ENCODE measurements around the gene BNC2. TPM values are rescaled to one million over a fixed set of nuclear protein-coding genes. Genes with fewer than 3 reads are reported as not detected.

BNC2 gene
- total RNA-seq, 1 experiment from 2014 or later = 0.20 TPM

GRCh38 chr9:16726718-16727451 is 143.6 kb downstream of the BNC2 start:
- Mint-ChIP-seq H3K9me3 (ENCODE audit: unreplicated experiment) (no peaks in the 10 kb centered on the region), H3K27ac (ENCODE audit: unreplicated experiment) (no peak overlapping the region), H3K4me1 (ENCODE audit: low read depth, unreplicated experiment) (no peaks in the 10 kb centered on the region), H3K36me3 (ENCODE audit: insufficient read depth, unreplicated experiment) (no peaks in the 10 kb centered on the region), H3K4me3 (ENCODE audit: unreplicated experiment) (peak overlapping the region; percentile 67), H3K27me3 (ENCODE audit: insufficient read depth, unreplicated experiment) (peaks cover 22% of the 10 kb centered on the region)
- POLR2A ChIA-PET = no interaction called here
- CTCF ChIA-PET = no interaction called here
- intact Hi-C loops (cut with micrococcal nuclease; ENCODE audit: unreplicated experiment) = no loop called here
- TF ChIP-seq, protein P1, sequence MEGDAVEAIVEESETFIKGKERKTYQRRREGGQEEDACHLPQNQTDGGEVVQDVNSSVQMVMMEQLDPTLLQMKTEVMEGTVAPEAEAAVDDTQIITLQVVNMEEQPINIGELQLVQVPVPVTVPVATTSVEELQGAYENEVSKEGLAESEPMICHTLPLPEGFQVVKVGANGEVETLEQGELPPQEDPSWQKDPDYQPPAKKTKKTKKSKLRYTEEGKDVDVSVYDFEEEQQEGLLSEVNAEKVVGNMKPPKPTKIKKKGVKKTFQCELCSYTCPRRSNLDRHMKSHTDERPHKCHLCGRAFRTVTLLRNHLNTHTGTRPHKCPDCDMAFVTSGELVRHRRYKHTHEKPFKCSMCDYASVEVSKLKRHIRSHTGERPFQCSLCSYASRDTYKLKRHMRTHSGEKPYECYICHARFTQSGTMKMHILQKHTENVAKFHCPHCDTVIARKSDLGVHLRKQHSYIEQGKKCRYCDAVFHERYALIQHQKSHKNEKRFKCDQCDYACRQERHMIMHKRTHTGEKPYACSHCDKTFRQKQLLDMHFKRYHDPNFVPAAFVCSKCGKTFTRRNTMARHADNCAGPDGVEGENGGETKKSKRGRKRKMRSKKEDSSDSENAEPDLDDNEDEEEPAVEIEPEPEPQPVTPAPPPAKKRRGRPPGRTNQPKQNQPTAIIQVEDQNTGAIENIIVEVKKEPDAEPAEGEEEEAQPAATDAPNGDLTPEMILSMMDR (IDR thresholded peaks at IDR 0.05; ENCODE audit: insufficient read depth in 1 of 2, low read depth in 1 of 2, low read length in 1 of 2, severe bottlenecking in 1 of 2, unreplicated experiment in 1 of 2) = no peak
- Histone ChIP-seq H3K36me3 (ENCODE audit: control insufficient read depth, insufficient read depth, low read length) (no peaks in the 10 kb centered on the region), H3K4me3 (ENCODE audit: low read depth, low read length) (peak overlapping the region; percentile 21), H3K4me1 (no peaks in the 10 kb centered on the region), H3K27me3 (replicated peaks; ENCODE audit: control insufficient read depth, insufficient read depth, low read length) (no peaks in the 10 kb centered on the region; the same call in 1 of the 2 replicates), H3K9me3 (no peaks in the 10 kb centered on the region)
- BruUV-seq (replicated peaks) = no TSS peak
- DNase-seq = peak; percentile 36 to 45

- no peaks in the 10 kb centered on the region for H3K4me1 Mint-ChIP-seq (ENCODE audit: low read depth, unreplicated experiment)
- Histone ChIP-seq H3K9me3 (no peaks in the 10 kb centered on the region), H3K4me3 (ENCODE audit: low read depth, low read length) (no peak overlapping the region), H3K27me3 (replicated peaks; ENCODE audit: control insufficient read depth, insufficient read depth, low read length) (no peaks in the 10 kb centered on the region; the same call in 1 of the 2 replicates), H3K36me3 (ENCODE audit: control insufficient read depth, insufficient read depth, low read length) (no peaks in the 10 kb centered on the region), H3K4me1 (no peaks in the 10 kb centered on the region)
- H3K4me3 Mint-ChIP-seq (ENCODE audit: unreplicated experiment) = no peak overlapping the region
- no peaks in the 10 kb centered on the region for H3K36me3 Mint-ChIP-seq (ENCODE audit: insufficient read depth, unreplicated experiment)
- H3K9me3 Mint-ChIP-seq (ENCODE audit: unreplicated experiment) = no peaks in the 10 kb centered on the region
- H3K27me3 Mint-ChIP-seq (ENCODE audit: insufficient read depth, unreplicated experiment) = peaks cover 22% of the 10 kb centered on the region
- intact Hi-C loops (cut with micrococcal nuclease; ENCODE audit: unreplicated experiment) = no loop called here
- ChIA-PET CTCF (no interaction called here), POLR2A (no interaction called here)
- no TSS peak for BruUV-seq (replicated peaks)
- TF ChIP-seq, protein P1 (IDR thresholded peaks at IDR 0.05; ENCODE audit: insufficient read depth in 1 of 2, low read depth in 1 of 2, low read length in 1 of 2, severe bottlenecking in 1 of 2, unreplicated experiment in 1 of 2) = no peak
- DNase-seq = no peak
- no peak overlapping the region for H3K27ac Mint-ChIP-seq (ENCODE audit: unreplicated experiment)
These were observed 144.4 kb downstream of the BNC2 start for GRCh38 chr9:16726029-16726428.

GRCh38 chr9:16725066-16725465 is 145.4 kb downstream of the BNC2 start:
- POLR2A ChIA-PET = no interaction called here
- Histone ChIP-seq H3K4me1 (no peaks in the 10 kb centered on the region), H3K27me3 (replicated peaks; ENCODE audit: control insufficient read depth, insufficient read depth, low read length) (no peaks in the 10 kb centered on the region; the same call in 1 of the 2 replicates), H3K9me3 (no peaks in the 10 kb centered on the region), H3K4me3 (ENCODE audit: low read depth, low read length) (no peak overlapping the region), H3K36me3 (ENCODE audit: control insufficient read depth, insufficient read depth, low read length) (no peaks in the 10 kb centered on the region)
- TF ChIP-seq, protein P1 (IDR thresholded peaks at IDR 0.05; ENCODE audit: insufficient read depth in 1 of 2, low read depth in 1 of 2, low read length in 1 of 2, severe bottlenecking in 1 of 2, unreplicated experiment in 1 of 2) = no peak
- Mint-ChIP-seq H3K9me3 (ENCODE audit: unreplicated experiment) (no peaks in the 10 kb centered on the region), H3K27me3 (ENCODE audit: insufficient read depth, unreplicated experiment) (peaks cover 22% of the 10 kb centered on the region), H3K4me3 (ENCODE audit: unreplicated experiment) (no peak overlapping the region), H3K4me1 (ENCODE audit: low read depth, unreplicated experiment) (no peaks in the 10 kb centered on the region), H3K27ac (ENCODE audit: unreplicated experiment) (no peak overlapping the region), H3K36me3 (ENCODE audit: insufficient read depth, unreplicated experiment) (no peaks in the 10 kb centered on the region)
- no peak for DNase-seq
- intact Hi-C loops (cut with micrococcal nuclease; ENCODE audit: unreplicated experiment) = no loop called here
- no TSS peak for BruUV-seq (replicated peaks)
- CTCF ChIA-PET = no interaction called here

Measured in Caco-2 (cell line).